Dermis microvascular lymphatic vessel endothelial cell (primary cell): ENCODE data around the gene INPP5J. TPM values are rescaled to one million over a fixed set of nuclear protein-coding genes. Genes with fewer than 3 reads are reported as not detected.
A peak's percentile ranks its signal among the peaks of the same experiment; 100 is the strongest.

ENCODE experiments used
- DNase-seq, 2 donors: peaks; one replicate each; pipeline versions ENCODE4 v3.0.0 to v3.0.0-alpha.2; 2010; ENCODE audit warnings: low read depth in 2 of 2
- total RNA-seq: library from RNA; depleted of rRNA; stranded (reverse); fragments of >200 nt; gene quantifications from 2 replicates; pipeline ENCODE4 v1.2.1, GENCODE V29; 2014

Gene INPP5J
- total RNA-seq, 1 donor from 2014 or later: 0.13 TPM

GRCh38 chr22:31123292-31123602 is 481 bp downstream of the INPP5J start:
- no peak for DNase-seq

- no peak for DNase-seq
Observed at GRCh38 chr22:31124290-31124689, 1.5 kb downstream of the INPP5J start.

- DNase-seq: no peak
Observed at GRCh38 chr22:31124811-31125465, 2.2 kb downstream of the INPP5J start.

- DNase-seq: no peak
Observed at GRCh38 chr22:31125521-31126117, 2.9 kb downstream of the INPP5J start.

- DNase-seq: no peak
Observed at GRCh38 chr22:31126128-31126868, 3.5 kb downstream of the INPP5J start.

- DNase-seq: no peak
Observed at GRCh38 chr22:31126869-31127175, 4.1 kb downstream of the INPP5J start.

- no peak for DNase-seq
Observed at GRCh38 chr22:31127181-31127772, 4.5 kb downstream of the INPP5J start.

GRCh38 chr22:31128156-31128555 is 5.4 kb downstream of the INPP5J start:
- DNase-seq: no peak

- DNase-seq: no peak
Observed at GRCh38 chr22:31130873-31131272, 8.1 kb downstream of the INPP5J start.

- DNase-seq: no peak
Observed at GRCh38 chr22:31133911-31134310, 11.1 kb downstream of the INPP5J start.

- no peak for DNase-seq
Observed at GRCh38 chr22:31134688-31135087, 11.9 kb downstream of the INPP5J start.

GRCh38 chr22:31135706-31136105 is 12.9 kb downstream of the INPP5J start:
- DNase-seq: no peak

- DNase-seq: no peak
Observed at GRCh38 chr22:31136155-31136554, 13.4 kb downstream of the INPP5J start.

- no peak for DNase-seq
Observed at GRCh38 chr22:31136711-31137110, 13.9 kb downstream of the INPP5J start.

- no peak for DNase-seq
Observed at GRCh38 chr22:31137721-31138120, 15.0 kb downstream of the INPP5J start.

GRCh38 chr22:31138126-31138525 is 15.4 kb downstream of the INPP5J start:
- DNase-seq: no peak

GRCh38 chr22:31139066-31139465 is 16.3 kb downstream of the INPP5J start:
- no peak for DNase-seq

- DNase-seq: peak in 1 of 2 donors; percentile 20
Observed at GRCh38 chr22:31139866-31140716, 17.3 kb downstream of the INPP5J start, which contains the start of gene PLA2G3. PLA2G3 (minus strand) TSS chr22:31140508; CDS start chr22:31140354, 154 bp downstream.

- no peak for DNase-seq
Observed at GRCh38 chr22:31140746-31141145, 18.0 kb downstream of the INPP5J start.

- DNase-seq: no peak
Observed at GRCh38 chr22:31141551-31141950, 18.8 kb downstream of the INPP5J start.

GRCh38 chr22:31142285-31142684 is 19.5 kb downstream of the INPP5J start:
- DNase-seq: no peak

GRCh38 chr22:31143038-31143437 is 20.3 kb downstream of the INPP5J start:
- no peak for DNase-seq
